Aorta (tissue), 5 donors: ENCODE measurements around the gene NEGR1. TPM values are rescaled to one million over a fixed set of nuclear protein-coding genes. Genes with fewer than 3 reads are reported as not detected.

ENCODE experiments used
- ATAC-seq: fragments of 200-7000 bp; cut with Tn5 transposase; one replicate; pipeline ENCODE4 v1.9.1; 2022; ENCODE audit warnings: moderate library complexity; ENCODE audit not compliant: low FRiP score
- DNase-seq, 2 donors: peaks; one replicate each; pipeline ENCODE4 v3.0.0-alpha.2; 2020
- H3K27ac ChIP-seq, 2 donors: one replicate each; pipeline ENCODE4 v1.5.1; 2013; ENCODE audit warnings: low read length in 2 of 2, mild to moderate bottlenecking in 2 of 2, moderate library complexity in 2 of 2, control low read depth in 1 of 2, inconsistent platforms in 1 of 2, low read depth in 1 of 2
- H3K27me3 ChIP-seq, 2 donors: one replicate each; pipeline ENCODE4 v1.6.1; 2013; ENCODE audit warnings: control low read depth in 1 of 2, low read length in 1 of 2, mild to moderate bottlenecking in 1 of 2, moderate library complexity in 1 of 2; ENCODE audit not compliant: insufficient read depth in 2 of 2, control insufficient read depth in 1 of 2
- H3K36me3 ChIP-seq, 2 donors: one replicate each; pipeline ENCODE4 v1.6.1; 2013; ENCODE audit warnings: control low read depth in 1 of 2, low read length in 1 of 2, mild to moderate bottlenecking in 1 of 2; ENCODE audit not compliant: insufficient read depth in 2 of 2, control insufficient read depth in 1 of 2
- H3K4me1 ChIP-seq, 2 donors: one replicate each; pipeline ENCODE4 v1.6.1; 2013; ENCODE audit warnings: low read length in 2 of 2, control low read depth in 1 of 2, mild to moderate bottlenecking in 1 of 2, moderate library complexity in 1 of 2; ENCODE audit not compliant: insufficient read depth in 2 of 2, control insufficient read depth in 1 of 2
- H3K4me3 ChIP-seq, 2 donors: one replicate each; pipeline ENCODE4 v1.5.1; 2013; ENCODE audit warnings: low read length in 2 of 2, control low read depth in 1 of 2, mild to moderate bottlenecking in 1 of 2
- H3K9me3 ChIP-seq: one replicate; pipeline ENCODE4 v1.6.1; 2013; ENCODE audit warnings: mild to moderate bottlenecking, low read length; ENCODE audit not compliant: control insufficient read depth
- WGBS, 2 donors: extraction: QIAGEN DNeasy Blood & Tissue Kit; methylation state at CpG; one replicate each; pipeline ENCODE4 v1.1.7; 2013; 5-methylcytosine and 5-hydroxymethylcytosine counted together
- intact Hi-C, 2 donors: fragments of 100-400 bp; cut with DNase I; formaldehyde crosslinking; loops; one replicate each; pipeline versions ENCODE4 v1.14.2 to v1.15.0; 2022
- polyA plus RNA-seq, 2 donors: library from polyadenylated mRNA; stranded (reverse); fragments of 200-250 nt; gene quantifications; one replicate each; pipeline ENCODE4 v1.2.3, GENCODE V29; 2013
- total RNA-seq, 2 donors: library from RNA; stranded (reverse); fragmentation: NEBNext Ultra II Directional; extraction: Animal tissue kit (Norgen Biotek cat#: 25700); gene quantifications; one replicate each; pipeline ENCODE4 v1.2.1, GENCODE V29; 2021
- donor health status: healthy with polysubstance abuse.
- donor health status: Bipolar disorder and iron deficiency.
- donor health status: DM: no; HTN: no; CAD: no.
- donor health status: DM: no; HTN: no; CAD: no.
- donor health status: DM: yes; HTN: yes; CAD: no.

Gene NEGR1
- total and polyA plus RNA-seq, 4 donors: 3.5 to 50.3 (median 18.4) TPM

- ATAC-seq (no peak), DNase-seq (no peak)
- no peaks in the 10 kb centered on the region for H3K4me1 ChIP-seq
- 77 to 83% methylated on average over 2 of the region's 2 CpGs for WGBS, 2 donors
- H3K27ac ChIP-seq: no peak overlapping the region
- no peaks in the 10 kb centered on the region for H3K27me3 ChIP-seq
- H3K36me3 ChIP-seq: no peaks in the 10 kb centered on the region
- intact Hi-C loops: no loop called here
- no peaks in the 10 kb centered on the region for H3K9me3 ChIP-seq
- H3K4me3 ChIP-seq: no peak overlapping the region
Measured at GRCh38 chr1:72129869-72130268, 152.5 kb downstream of the NEGR1 start.

DNA sequence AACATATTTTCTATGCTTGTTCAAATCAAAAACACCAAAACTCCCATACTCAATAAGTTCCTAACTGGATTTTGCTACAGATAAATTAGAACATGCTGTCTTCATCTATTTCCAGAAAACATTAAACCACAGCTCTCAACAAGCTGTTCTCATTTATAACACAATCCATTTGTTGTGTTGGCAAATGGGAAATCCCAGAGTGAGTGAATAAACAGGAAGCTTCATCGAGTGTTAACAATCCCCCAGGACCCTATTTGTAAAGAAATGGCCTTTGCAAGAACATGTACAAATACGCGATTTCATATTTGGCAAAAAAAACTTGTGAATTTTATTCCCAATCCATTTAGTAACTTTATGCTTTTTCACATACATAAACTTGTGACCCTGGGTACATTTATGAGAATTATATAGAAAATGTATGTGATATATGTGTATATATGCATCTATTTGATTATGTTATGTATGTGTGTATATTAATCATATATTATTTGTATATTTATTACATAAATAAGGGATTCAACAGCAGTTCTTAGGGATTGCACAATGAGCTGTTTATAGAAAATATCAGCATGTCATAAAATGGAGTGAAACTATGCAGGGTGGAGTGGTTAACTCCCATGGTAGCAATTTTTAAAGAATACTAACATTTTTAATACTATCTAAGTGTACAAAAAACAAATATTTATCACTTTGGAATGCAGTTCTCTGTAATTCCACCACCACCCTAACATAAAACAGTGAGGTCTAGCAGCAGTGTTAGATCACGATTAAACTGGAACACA is 160.0 kb downstream of the NEGR1 start:
- no peaks in the 10 kb centered on the region for H3K4me1 ChIP-seq
- no peaks in the 10 kb centered on the region for H3K27me3 ChIP-seq
- no peak overlapping the region for H3K27ac ChIP-seq
- H3K36me3 ChIP-seq: no peaks in the 10 kb centered on the region
- no peak overlapping the region for H3K4me3 ChIP-seq
- DNase-seq (no peak), ATAC-seq (peak; percentile 68)
- no peaks in the 10 kb centered on the region for H3K9me3 ChIP-seq
- WGBS, 2 donors: 72 to 77% methylated on average over 4 of the region's 4 CpGs
- intact Hi-C loops: no loop called here

DNA sequence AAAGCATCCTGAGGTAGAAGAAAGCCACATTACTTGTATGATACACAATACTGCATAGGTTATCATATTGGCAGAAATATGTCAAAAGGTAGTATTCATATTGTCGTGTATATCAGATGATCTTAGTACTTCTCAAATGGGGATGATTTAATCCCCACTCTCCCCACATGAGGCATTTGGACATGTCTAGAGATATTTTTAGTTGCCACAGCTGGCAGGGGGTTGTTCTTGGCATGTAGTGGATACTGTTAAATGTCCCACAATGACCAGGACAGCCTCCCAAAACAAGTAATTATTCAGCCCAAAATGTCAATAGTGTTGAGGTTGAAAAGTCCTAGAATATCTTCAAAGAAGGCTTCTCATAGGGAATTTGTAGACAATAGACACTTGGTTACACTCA is 162.8 kb downstream of the NEGR1 start:
- no peak for DNase-seq
- no peaks in the 10 kb centered on the region for H3K36me3 ChIP-seq
- H3K27ac ChIP-seq: no peak overlapping the region
- no peaks in the 10 kb centered on the region for H3K9me3 ChIP-seq
- H3K4me1 ChIP-seq: no peaks in the 10 kb centered on the region
- ATAC-seq: no peak
- WGBS, 2 donors: 25 to 26% methylated on average over 1 of the region's 1 CpG
- intact Hi-C loops: no loop called here
- no peaks in the 10 kb centered on the region for H3K27me3 ChIP-seq
- H3K4me3 ChIP-seq: no peak overlapping the region

GRCh38 chr1:72117621-72118020 is 164.7 kb downstream of the NEGR1 start:
- H3K27ac ChIP-seq: no peak overlapping the region
- H3K4me3 ChIP-seq: no peak overlapping the region
- peaks cover 0 to 1% of the 10 kb centered on the region in 2 donors for H3K4me1 ChIP-seq
- 88 to 90% methylated on average over 2 of the region's 2 CpGs for WGBS, 2 donors
- no peaks in the 10 kb centered on the region for H3K36me3 ChIP-seq
- intact Hi-C loops: no loop called here
- ATAC-seq (no peak), DNase-seq (no peak)
- H3K27me3 ChIP-seq: no peaks in the 10 kb centered on the region
- H3K9me3 ChIP-seq: no peaks in the 10 kb centered on the region

DNA sequence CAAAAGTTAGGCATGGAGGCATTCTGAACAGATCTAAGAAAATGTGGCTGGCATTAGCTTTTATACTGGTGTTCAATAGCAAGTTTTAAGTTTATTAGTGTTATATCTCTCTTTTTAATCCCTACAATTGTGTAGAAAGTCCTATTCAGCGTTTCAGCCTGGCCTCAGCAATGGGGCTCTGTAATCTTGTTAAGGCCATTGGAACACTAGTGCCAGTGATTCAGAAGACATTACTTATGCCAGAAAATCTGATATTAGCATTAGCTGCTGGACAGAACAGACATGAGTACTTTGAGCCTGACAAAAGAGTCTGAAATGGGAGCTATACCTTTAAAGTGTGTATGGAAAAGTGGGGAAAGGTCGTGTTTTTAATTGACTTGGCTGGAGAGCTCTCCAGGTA is 167.0 kb downstream of the NEGR1 start:
- H3K9me3 ChIP-seq: no peaks in the 10 kb centered on the region
- 61 to 73% methylated on average over 2 of the region's 2 CpGs for WGBS, 2 donors
- H3K36me3 ChIP-seq: no peaks in the 10 kb centered on the region
- H3K27me3 ChIP-seq: no peaks in the 10 kb centered on the region
- H3K4me1 ChIP-seq: peaks cover 0 to 1% of the 10 kb centered on the region in 2 donors
- no peak for ATAC-seq
- no peak overlapping the region for H3K4me3 ChIP-seq
- no peak for DNase-seq
- intact Hi-C loops: no loop called here
- no peak overlapping the region for H3K27ac ChIP-seq

DNA sequence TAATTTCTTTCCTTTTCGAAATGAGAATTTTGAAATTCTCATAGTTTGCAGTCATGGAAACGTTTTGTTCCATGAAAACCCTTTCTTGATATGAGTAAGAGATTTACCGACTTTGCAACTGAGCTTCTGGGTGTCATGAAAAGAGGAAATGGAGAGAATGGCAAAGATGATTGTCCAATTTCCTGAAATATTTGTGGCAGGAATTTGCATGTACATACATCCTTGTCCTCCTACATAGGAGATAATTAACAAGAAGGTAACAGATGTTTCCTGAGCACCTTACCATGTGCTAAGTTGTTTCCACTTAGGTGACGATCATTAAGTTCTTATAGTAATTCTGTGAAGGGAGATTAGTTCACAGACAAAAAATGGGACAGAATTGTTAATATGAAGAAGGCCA is 170.7 kb downstream of the NEGR1 start:
- H3K27ac ChIP-seq: no peak overlapping the region
- H3K9me3 ChIP-seq: no peaks in the 10 kb centered on the region
- intact Hi-C loops: no loop called here
- H3K4me3 ChIP-seq: no peak overlapping the region
- H3K36me3 ChIP-seq: no peaks in the 10 kb centered on the region
- H3K4me1 ChIP-seq: peaks cover 0 to 1% of the 10 kb centered on the region in 2 donors
- DNase-seq: no peak
- WGBS, 2 donors: 83 to 86% methylated on average over 4 of the region's 4 CpGs
- H3K27me3 ChIP-seq: no peaks in the 10 kb centered on the region
- ATAC-seq: no peak

GRCh38 chr1:72109916-72110315 is 172.4 kb downstream of the NEGR1 start:
- intact Hi-C loops: no loop called here
- peaks cover 0 to 1% of the 10 kb centered on the region in 2 donors for H3K4me1 ChIP-seq
- H3K9me3 ChIP-seq: no peaks in the 10 kb centered on the region
- H3K27ac ChIP-seq: no peak overlapping the region
- no peaks in the 10 kb centered on the region for H3K36me3 ChIP-seq
- no peak overlapping the region for H3K4me3 ChIP-seq
- ATAC-seq: no peak
- DNase-seq: no peak
- 68 to 82% methylated on average over 2 of the region's 2 CpGs for WGBS, 2 donors
- H3K27me3 ChIP-seq: no peaks in the 10 kb centered on the region

DNA sequence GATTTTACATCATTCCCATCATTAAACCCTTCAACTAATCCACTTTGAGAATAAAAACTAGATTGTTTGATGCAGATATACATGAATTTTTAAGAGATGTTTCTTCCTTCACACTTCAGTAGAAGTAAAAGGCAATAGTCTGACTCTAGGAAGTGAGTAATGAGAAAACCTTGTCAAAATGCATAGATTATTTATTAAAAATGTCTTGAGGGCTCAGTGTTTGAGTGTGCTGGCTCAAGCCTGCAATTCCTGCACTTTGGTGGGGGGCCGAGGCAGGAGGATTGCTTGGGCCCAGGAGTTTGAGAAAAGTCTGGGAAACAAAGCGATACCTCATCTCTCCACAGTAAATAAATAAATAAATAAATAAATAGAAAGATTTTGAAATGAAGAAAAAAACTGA is 177.1 kb downstream of the NEGR1 start:
- H3K27me3 ChIP-seq: no peaks in the 10 kb centered on the region
- H3K27ac ChIP-seq: no peak overlapping the region
- no peaks in the 10 kb centered on the region for H3K4me1 ChIP-seq
- no peak overlapping the region for H3K4me3 ChIP-seq
- H3K9me3 ChIP-seq: no peaks in the 10 kb centered on the region
- no peaks in the 10 kb centered on the region for H3K36me3 ChIP-seq
- 91 to 94% methylated on average over 2 of the region's 2 CpGs for WGBS, 2 donors
- no peak for DNase-seq
- intact Hi-C loops: no loop called here
- no peak for ATAC-seq

DNA sequence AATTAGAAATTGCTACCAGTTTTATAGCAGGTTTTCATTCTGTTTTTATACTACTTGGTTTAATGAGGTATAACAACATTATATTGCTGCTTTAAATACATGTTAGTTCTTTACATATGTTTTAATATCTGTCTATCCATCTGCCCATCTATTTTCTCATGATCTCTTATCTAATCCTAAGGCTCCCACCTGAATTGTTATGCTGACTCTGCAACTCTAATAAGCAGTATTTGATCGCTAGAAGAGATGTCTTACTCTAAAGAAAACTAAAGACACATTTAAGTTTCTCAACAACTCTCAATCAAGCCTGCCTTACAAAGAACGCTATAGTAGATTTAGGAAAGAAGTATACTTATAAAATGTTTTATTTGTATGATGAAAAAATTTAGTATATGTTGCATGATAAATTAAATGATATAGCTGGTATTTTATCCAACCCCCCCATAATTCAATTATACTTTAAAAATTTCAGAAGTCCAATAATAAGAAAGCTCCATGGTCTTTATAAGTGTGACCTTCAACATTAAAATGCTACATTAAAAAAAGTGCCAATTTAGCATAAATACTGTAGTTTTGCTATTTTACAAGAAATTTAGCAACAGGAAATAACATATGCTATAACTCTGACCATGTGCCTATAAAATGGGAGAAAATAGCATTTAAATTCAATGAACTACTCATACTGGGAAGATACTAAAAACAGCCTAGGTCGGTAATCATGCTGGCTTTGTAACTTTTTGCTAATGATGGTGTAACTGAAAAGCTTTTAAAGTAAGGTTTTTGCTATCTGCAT is 180.3 kb downstream of the NEGR1 start:
- H3K9me3 ChIP-seq: no peaks in the 10 kb centered on the region
- WGBS, 2 donors: 89 to 90% methylated on average over 3 of the region's 3 CpGs
- no peak overlapping the region for H3K27ac ChIP-seq
- DNase-seq (no peak), ATAC-seq (no peak)
- intact Hi-C loops: no loop called here
- no peaks in the 10 kb centered on the region for H3K36me3 ChIP-seq
- H3K4me1 ChIP-seq: no peaks in the 10 kb centered on the region
- no peaks in the 10 kb centered on the region for H3K27me3 ChIP-seq
- H3K4me3 ChIP-seq: no peak overlapping the region
